Measurements from ENCODE around the gene DNAJC17. TPM values are rescaled to one million over a fixed set of nuclear protein-coding genes. Genes with fewer than 3 reads are reported as not detected.

Gene DNAJC17
- total and polyA plus RNA-seq, 12 donors, result 9.9 to 62.1 (median 16.2) TPM

DNA sequence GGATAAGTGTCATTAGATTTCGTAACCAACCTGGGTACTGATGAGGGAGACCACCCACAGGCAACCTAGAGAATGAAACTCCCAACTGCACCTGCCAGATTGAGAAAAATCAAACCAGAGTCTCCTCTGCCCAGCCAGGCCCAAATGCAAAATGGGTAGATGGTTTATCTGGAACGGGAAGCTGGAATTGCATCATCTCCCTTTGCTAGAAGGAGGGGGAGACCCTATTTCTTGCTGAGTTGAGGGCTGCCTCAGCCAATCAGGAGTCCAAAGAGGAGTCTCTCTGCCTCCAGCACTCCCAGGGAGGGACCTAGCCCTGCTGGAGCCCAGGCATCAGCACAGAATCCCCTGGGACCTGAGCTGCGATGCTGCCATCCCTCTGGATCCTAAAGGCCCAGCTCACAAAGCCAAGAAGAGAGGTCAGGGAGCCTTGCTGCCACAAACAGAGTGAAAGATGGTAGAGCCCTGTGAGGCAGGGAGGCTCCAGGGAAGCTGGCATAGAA is 60.3 kb downstream of the DNAJC17 start:
- Histone ChIP-seq H3K9me3 (no peaks in the 10 kb centered on the region), H3K27ac (no peak overlapping the region), H3K4me1 (peaks cover 0 to 45% (median 0%) of the 10 kb centered on the region in 9 donors), H3K4me3 (no peak overlapping the region), H3K27me3 (no peaks in the 10 kb centered on the region), H3K36me3 (peaks cover 0 to 98% (median 33%) of the 10 kb centered on the region in 9 donors)
- intact Hi-C loops (cut with DNase I), result no loop called here
- peak in 1 of 8 donors; percentile 52 for ATAC-seq
- TF ChIP-seq, protein P1, sequence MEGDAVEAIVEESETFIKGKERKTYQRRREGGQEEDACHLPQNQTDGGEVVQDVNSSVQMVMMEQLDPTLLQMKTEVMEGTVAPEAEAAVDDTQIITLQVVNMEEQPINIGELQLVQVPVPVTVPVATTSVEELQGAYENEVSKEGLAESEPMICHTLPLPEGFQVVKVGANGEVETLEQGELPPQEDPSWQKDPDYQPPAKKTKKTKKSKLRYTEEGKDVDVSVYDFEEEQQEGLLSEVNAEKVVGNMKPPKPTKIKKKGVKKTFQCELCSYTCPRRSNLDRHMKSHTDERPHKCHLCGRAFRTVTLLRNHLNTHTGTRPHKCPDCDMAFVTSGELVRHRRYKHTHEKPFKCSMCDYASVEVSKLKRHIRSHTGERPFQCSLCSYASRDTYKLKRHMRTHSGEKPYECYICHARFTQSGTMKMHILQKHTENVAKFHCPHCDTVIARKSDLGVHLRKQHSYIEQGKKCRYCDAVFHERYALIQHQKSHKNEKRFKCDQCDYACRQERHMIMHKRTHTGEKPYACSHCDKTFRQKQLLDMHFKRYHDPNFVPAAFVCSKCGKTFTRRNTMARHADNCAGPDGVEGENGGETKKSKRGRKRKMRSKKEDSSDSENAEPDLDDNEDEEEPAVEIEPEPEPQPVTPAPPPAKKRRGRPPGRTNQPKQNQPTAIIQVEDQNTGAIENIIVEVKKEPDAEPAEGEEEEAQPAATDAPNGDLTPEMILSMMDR (IDR thresholded peaks at IDR 0.05), result no peak
- DNase-seq, result no peak
- WGBS, 2 donors, result 60 to 64% methylated on average over 3 of the region's 3 CpGs

DNA sequence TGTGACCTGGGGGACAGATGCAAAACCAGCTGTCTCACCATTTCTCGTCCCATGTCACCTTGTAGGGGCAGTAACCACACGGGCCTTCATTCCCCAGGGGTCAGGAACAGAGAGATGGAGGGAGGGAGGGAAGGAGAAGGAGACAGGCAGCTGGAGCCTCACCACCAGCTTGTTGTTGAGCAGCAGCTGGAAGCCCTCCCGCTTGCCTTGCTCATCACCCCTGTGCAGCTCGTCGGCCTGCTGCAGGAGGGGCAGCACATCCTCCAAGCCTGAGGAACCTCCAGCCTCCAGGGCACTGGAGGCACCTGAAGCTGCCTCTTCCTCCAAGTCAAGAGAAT is 62.5 kb downstream of the DNAJC17 start:
- H3K9me3 ChIP-seq, result no peaks in the 10 kb centered on the region
- 67 to 70% methylated on average over 5 of the region's 5 CpGs for WGBS, 2 donors
- H3K27me3 ChIP-seq, result no peaks in the 10 kb centered on the region
- H3K4me3 ChIP-seq, result no peak overlapping the region
- DNase-seq (no peak), ATAC-seq (peak in 1 of 8 donors; percentile 3)
- H3K36me3 ChIP-seq, result peaks cover 0 to 98% (median 26%) of the 10 kb centered on the region in 9 donors
- peaks cover 0 to 45% (median 0%) of the 10 kb centered on the region in 9 donors for H3K4me1 ChIP-seq
- H3K27ac ChIP-seq, result peak overlapping the region in 1 of 10 donors; percentile 68
- TF ChIP-seq, protein P1 (IDR thresholded peaks at IDR 0.05), result no peak
- intact Hi-C loops (cut with DNase I), result loop anchor here in 1 of 10 donors (5.0 kb wide), 1 partner anchor 52 kb away; no protein-coding TSS in a partner anchor

DNA sequence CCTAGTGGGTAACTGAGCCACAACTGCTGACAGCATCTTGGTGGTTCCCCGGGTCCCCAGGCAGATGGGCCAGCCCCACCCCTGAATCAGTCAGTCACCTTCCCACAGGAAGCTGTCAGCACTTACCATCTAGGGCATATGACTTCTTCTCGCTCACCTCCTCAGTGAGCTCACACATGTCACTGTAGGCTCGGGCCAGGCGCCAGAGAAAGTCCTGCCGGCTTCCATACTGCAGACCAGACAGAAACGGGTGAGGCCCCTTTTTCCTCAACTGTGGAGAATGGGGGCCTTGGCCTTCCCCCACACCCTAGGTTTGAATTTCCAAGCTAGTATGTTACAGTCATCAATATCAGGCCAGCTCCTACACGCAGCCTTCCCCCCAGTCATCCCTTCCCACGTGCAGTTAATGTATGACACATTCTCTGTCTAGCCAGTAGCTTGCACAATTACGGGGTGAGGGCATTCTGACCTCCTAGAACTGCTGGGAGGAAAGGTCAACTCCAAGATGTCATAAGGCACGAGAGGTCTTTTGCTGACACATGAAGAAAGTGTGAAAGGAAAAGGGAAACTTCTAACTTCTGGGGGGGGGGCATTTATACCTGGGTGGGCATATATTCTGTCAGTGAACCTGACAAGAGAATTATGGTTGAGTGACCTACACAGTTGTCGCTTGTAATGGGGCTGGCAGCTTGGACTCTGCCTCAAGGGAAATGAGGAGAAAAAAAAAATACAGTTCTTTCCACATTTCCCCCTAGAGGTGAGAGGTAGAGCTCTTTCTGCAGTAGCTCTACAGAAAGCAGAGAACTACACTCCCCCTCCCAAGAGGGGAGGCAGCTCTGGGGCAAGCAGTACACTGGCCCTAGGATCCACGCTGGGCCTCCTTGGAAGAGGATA is 63.1 kb downstream of the DNAJC17 start:
- TF ChIP-seq, protein P1 (IDR thresholded peaks at IDR 0.05), result no peak
- WGBS, 2 donors, result 61 to 63% methylated on average over 12 of the region's 12 CpGs

DNA sequence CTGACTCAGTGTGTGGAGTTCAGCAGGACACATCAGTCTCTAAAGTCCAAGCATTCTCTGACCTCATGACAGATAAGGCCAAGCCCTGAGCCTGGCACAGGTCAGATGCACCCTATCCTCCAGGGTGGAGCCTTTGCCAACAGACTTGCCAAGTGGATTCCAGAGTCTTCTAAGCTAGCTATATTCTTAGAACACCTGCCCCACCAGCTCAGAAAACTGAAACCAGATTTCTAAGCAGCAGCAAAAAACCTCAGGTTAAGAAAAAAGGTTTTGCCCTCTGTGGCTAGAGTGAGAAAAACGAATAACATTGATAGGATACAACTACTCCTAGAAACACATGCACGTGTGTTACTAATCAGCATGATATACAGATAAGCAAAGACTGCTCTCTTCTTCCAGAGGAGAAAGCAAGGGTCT is 63.8 kb downstream of the DNAJC17 start:
- Histone ChIP-seq H3K36me3 (peaks cover 0 to 97% (median 27%) of the 10 kb centered on the region in 9 donors), H3K27me3 (no peaks in the 10 kb centered on the region), H3K27ac (peak overlapping the region in 1 of 10 donors; percentile 68), H3K4me1 (peaks cover 0 to 45% (median 0%) of the 10 kb centered on the region in 9 donors), H3K4me3 (no peak overlapping the region), H3K9me3 (no peaks in the 10 kb centered on the region)
- TF ChIP-seq, protein P1 (IDR thresholded peaks at IDR 0.05), result no peak
- no peak for DNase-seq
- intact Hi-C loops (cut with DNase I), result loop anchor here in 1 of 10 donors (5.0 kb wide), 1 partner anchor 51 kb away; no protein-coding TSS in a partner anchor
- WGBS, 2 donors, result 44 to 48% methylated on average over 2 of the region's 2 CpGs
- peak in 1 of 8 donors; percentile 47 for ATAC-seq

More for the DNA sequence above, 63.1 kb downstream of the DNAJC17 start:
- Histone ChIP-seq H3K4me1 (peaks cover 0 to 45% (median 0%) of the 10 kb centered on the region in 9 donors), H3K36me3 (peaks cover 0 to 98% (median 30%) of the 10 kb centered on the region in 9 donors), H3K27me3 (no peaks in the 10 kb centered on the region), H3K27ac (peak overlapping the region in 1 of 10 donors; percentile 68), H3K4me3 (no peak overlapping the region), H3K9me3 (no peaks in the 10 kb centered on the region)
- DNase-seq (no peak), ATAC-seq (peak in 7 of 8 donors; percentile 34 to 76 (median 65))
- intact Hi-C loops (cut with DNase I), result loop anchor here in 1 of 10 donors (5.0 kb wide), 1 partner anchor 52 kb away; no protein-coding TSS in a partner anchor
